CD4-positive, CD25-positive, alpha-beta regulatory T cell (primary cell): ENCODE data around the gene DOCK1. TPM values are rescaled to one million over a fixed set of nuclear protein-coding genes. Genes with fewer than 3 reads are reported as not detected.

Source experiments
- ATAC-seq, 2 donors: fragments of 150-1000 bp; cut with Tn5 transposase; one replicate each; pipeline ENCODE4 v1.10.0; 2021; ENCODE audit warnings: low read depth in 2 of 2, moderate number of reproducible peaks in 2 of 2, moderate library complexity in 1 of 2
- DNase-seq, 3 donors: peaks; one replicate each; pipeline versions ENCODE4 v3.0.0 to v3.0.0-alpha.2; 2012 to 2022; ENCODE audit warnings: mixed read lengths in 1 of 3
- H3K27ac ChIP-seq: one replicate; pipeline ENCODE4 v1.7.0; 2013; ENCODE audit warnings: mild to moderate bottlenecking, low read length; ENCODE audit not compliant: insufficient read depth, poor library complexity, severe bottlenecking
- H3K27me3 ChIP-seq: one replicate; pipeline ENCODE4 v1.7.0; 2013; ENCODE audit warnings: low read length; ENCODE audit not compliant: control insufficient read depth, insufficient read depth
- H3K36me3 ChIP-seq: one replicate; pipeline ENCODE4 v1.7.0; 2013; ENCODE audit warnings: mild to moderate bottlenecking, low read length, moderate library complexity; ENCODE audit not compliant: control insufficient read depth, insufficient read depth
- H3K4me1 ChIP-seq: 2 replicates; pipeline ENCODE4 v1.7.0; 2013; ENCODE audit warnings: mild to moderate bottlenecking, low read length; ENCODE audit not compliant: insufficient read depth, control insufficient read depth, poor library complexity, severe bottlenecking
- H3K4me3 ChIP-seq: one replicate; pipeline ENCODE4 v1.7.0; 2013; ENCODE audit warnings: low read depth, mild to moderate bottlenecking, low read length, moderate library complexity
- H3K9me3 ChIP-seq, 2 experiments: 1 replicate in 1 of 2; 2 replicates in 1 of 2; pipeline ENCODE4 v1.7.0; 2013; ENCODE audit warnings: low read length in 2 of 2, mild to moderate bottlenecking in 1 of 2, moderate library complexity in 1 of 2; ENCODE audit not compliant: control insufficient read depth in 2 of 2
- H3K27ac Mint-ChIP-seq, 3 donors: one replicate each; pipeline ENCODE4 v1.8.0; 2020 to 2022; ENCODE audit warnings: mild to moderate bottlenecking in 3 of 3, mixed read lengths in 3 of 3, moderate library complexity in 2 of 3
- H3K27me3 Mint-ChIP-seq: one replicate; pipeline ENCODE4 v1.8.0; 2022; ENCODE audit warnings: mild to moderate bottlenecking, mixed read lengths
- H3K36me3 Mint-ChIP-seq: one replicate; pipeline ENCODE4 v1.8.0; 2020; ENCODE audit warnings: mixed read lengths
- H3K4me1 Mint-ChIP-seq, 4 donors: one replicate each; pipeline ENCODE4 v1.8.0; 2020 to 2022; ENCODE audit warnings: mixed read lengths in 4 of 4, mild to moderate bottlenecking in 1 of 4
- H3K4me3 Mint-ChIP-seq, 4 donors: one replicate each; pipeline ENCODE4 v1.8.0; 2020 to 2022; ENCODE audit warnings: mild to moderate bottlenecking in 4 of 4, mixed read lengths in 4 of 4, moderate library complexity in 3 of 4
- H3K9me3 Mint-ChIP-seq, 7 donors: one replicate each; pipeline ENCODE4 v1.8.0; 2020 to 2022; ENCODE audit warnings: mixed read lengths in 7 of 7, mild to moderate bottlenecking in 3 of 7, moderate library complexity in 2 of 7
- polyA plus RNA-seq, 4 donors: library from polyadenylated mRNA; unstranded; fragments of 300-500 nt; fragmentation: Illumina TruSeq; gene quantifications; one replicate each; pipeline ENCODE4 v1.2.3, GENCODE V29; 2021
- total RNA-seq: library from RNA; stranded (reverse); gene quantifications from one replicate; pipeline ENCODE4 v1.2.3, GENCODE V29; 2022

DOCK1 gene
- total and polyA plus RNA-seq, 5 donors from 2014 or later: 0.20 TPM; not detected in 4

DNA sequence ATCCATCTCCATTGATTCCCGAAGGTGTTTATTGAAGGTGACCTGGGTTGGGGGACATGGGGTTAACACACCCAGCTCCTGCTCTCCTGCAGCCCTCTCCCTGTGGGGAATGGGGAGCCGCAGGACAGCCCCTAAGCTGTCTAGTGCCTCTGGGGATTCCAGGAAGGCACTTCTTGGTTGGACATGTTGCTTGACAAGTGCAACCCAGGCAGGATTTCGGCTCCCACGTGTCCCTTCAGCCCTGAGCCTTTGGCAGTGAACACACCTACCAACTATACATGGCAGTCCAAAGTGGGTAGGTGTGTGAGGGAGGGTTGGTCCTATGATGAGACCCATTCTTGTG, 43.9 kb downstream of the DOCK1 start:
- no peak overlapping the region for H3K4me3 Mint-ChIP-seq

DNA sequence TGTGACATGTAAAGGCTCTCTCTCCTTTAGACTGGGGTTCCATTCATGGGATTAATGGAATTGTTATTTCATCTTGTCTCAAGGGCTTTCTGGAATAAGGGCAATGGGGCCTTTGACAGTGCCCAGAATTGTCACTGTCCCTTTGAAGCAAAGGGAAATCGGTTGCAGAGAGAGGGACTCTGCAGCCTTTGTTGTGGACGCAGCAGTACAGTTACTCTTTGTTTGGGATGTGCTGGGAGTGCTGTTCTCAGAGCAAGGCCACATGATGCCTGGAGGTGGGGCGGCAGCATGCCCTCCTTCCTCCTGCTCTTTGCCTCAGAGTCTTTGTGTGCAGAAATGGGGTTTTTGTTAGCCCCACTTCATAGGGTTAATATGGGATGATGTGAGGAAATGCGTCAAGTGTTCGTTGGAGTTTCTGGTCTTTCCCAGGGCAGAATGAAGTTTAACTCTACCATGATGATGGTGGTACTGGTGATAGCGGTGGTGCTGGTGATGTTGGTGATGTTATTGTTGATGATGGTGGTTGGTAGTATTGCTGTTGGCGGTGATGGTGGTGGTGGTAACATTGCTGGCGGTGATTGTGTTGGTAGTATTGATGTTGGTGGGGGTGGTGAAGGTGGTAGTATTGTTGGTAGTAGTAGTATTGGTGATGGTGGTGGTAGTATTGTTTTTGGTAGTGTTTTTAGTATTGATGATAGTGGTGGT, 45.3 kb downstream of the DOCK1 start:
- Mint-ChIP-seq H3K4me3 (no peak overlapping the region), H3K4me1 (no peaks in the 10 kb centered on the region), H3K27ac (no peak overlapping the region), H3K36me3 (no peaks in the 10 kb centered on the region), H3K9me3 (peaks cover 0 to 3% (median 0%) of the 10 kb centered on the region in 7 donors), H3K27me3 (no peaks in the 10 kb centered on the region)
- H3K27ac ChIP-seq: no peak overlapping the region
- H3K27me3 ChIP-seq: no peaks in the 10 kb centered on the region
- no peaks in the 10 kb centered on the region for H3K9me3 ChIP-seq
- DNase-seq (no peak), ATAC-seq (no peak)
- no peaks in the 10 kb centered on the region for H3K4me1 ChIP-seq
- no peaks in the 10 kb centered on the region for H3K36me3 ChIP-seq
- no peak overlapping the region for H3K4me3 ChIP-seq

More for the DNA sequence above, 43.9 kb downstream of the DOCK1 start:
- H3K36me3 Mint-ChIP-seq: no peaks in the 10 kb centered on the region
- no peaks in the 10 kb centered on the region for H3K9me3 Mint-ChIP-seq
- Histone ChIP-seq H3K27ac (no peak overlapping the region), H3K4me3 (no peak overlapping the region), H3K9me3 (no peaks in the 10 kb centered on the region), H3K4me1 (no peaks in the 10 kb centered on the region), H3K36me3 (no peaks in the 10 kb centered on the region), H3K27me3 (no peaks in the 10 kb centered on the region)
- H3K27ac Mint-ChIP-seq: no peak overlapping the region
- ATAC-seq (no peak), DNase-seq (no peak)
- no peaks in the 10 kb centered on the region for H3K27me3 Mint-ChIP-seq
- no peaks in the 10 kb centered on the region for H3K4me1 Mint-ChIP-seq

DNA sequence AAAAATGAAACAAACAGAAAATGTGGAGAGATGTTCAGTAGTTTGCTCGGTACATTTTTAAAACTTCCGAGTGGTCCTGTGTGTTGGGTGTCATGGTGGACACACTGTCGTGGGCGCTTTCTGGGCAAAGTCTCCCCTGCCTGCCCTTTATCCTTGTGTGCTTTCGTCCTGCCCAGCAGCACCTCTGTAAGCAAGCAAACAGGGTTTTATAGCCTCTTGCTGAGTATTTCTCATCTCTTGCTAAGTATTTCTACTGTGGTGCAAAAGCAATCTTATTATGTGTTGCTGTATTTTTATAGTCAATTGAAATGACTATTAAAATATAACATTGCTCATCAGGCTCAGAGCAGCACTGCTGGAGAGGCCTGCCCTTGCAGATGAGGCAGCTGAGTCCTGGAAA, 48.7 kb downstream of the DOCK1 start:
- Histone ChIP-seq H3K4me1 (no peaks in the 10 kb centered on the region), H3K9me3 (no peaks in the 10 kb centered on the region), H3K27me3 (no peaks in the 10 kb centered on the region), H3K36me3 (no peaks in the 10 kb centered on the region), H3K4me3 (no peak overlapping the region), H3K27ac (no peak overlapping the region)
- Mint-ChIP-seq H3K27ac (no peak overlapping the region), H3K4me1 (no peaks in the 10 kb centered on the region), H3K9me3 (peaks cover 0 to 7% (median 0%) of the 10 kb centered on the region in 7 donors), H3K4me3 (no peak overlapping the region), H3K36me3 (no peaks in the 10 kb centered on the region), H3K27me3 (no peaks in the 10 kb centered on the region)
- DNase-seq (no peak), ATAC-seq (no peak)

DNA sequence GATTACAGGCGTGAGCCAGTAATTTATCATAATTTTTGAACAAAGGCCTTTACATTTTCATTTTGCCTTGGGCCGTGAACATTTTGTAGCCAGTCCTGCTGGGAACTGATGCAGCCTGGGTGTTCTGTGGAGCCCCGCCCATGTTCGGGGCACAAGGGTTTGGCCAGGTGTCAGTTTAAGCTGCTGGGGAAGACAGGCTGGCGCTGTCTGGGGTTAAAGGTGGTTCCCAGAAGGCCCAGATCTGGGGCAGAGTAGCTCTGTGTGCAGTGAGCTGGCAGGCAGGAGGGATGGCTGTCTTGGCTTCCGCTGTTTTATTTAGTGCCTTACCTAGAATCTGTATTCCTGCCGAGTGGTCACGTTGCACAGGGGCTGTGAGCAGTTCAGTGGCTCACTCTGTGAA, 50.2 kb downstream of the DOCK1 start:
- Mint-ChIP-seq H3K4me1 (no peaks in the 10 kb centered on the region), H3K27me3 (no peaks in the 10 kb centered on the region)
- no peak for DNase-seq

DNA sequence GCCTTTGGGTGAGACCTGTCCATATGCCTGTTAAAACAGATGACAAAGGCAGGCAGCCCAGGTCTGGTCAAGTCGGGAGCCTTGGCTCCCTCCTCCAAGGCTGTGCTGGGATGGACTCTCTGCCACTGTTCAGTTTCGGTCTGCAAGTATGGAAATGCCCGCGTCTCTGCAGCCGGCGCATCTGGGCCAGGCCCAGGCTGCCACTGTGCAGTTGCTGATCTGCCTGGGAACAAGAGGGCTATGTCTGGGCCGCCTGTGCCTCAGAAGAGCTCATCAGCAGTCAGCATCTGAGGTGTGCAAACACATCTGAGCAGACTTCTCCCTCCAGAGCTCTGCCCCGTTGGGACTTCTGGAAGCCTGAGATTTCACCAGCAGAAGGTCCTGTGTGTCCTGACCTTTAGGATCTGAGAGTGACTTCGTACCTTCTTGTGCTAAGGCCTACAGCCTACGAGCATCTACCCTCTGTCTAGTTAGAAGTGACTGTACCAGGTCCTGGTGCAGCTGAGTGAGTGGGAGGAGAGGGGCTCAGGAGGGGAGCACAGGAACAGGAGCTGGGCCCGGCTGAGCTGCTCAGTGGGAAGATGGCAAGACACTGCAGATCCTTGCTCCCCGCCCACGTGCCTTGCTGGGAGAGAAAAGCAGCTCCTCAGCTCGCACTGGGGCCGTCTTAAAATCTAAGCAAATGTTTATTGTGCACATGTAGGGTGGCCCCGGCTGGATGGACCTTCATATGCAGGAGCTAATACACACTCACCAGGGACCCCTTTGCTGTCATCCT, 50.9 kb downstream of the DOCK1 start:
- no peaks in the 10 kb centered on the region for H3K36me3 ChIP-seq
- no peaks in the 10 kb centered on the region for H3K4me1 Mint-ChIP-seq
- H3K27ac Mint-ChIP-seq: no peak overlapping the region
- no peaks in the 10 kb centered on the region for H3K36me3 Mint-ChIP-seq
- no peak overlapping the region for H3K4me3 ChIP-seq
- H3K27ac ChIP-seq: no peak overlapping the region
- no peaks in the 10 kb centered on the region for H3K27me3 Mint-ChIP-seq
- H3K4me1 ChIP-seq: no peaks in the 10 kb centered on the region
- no peak overlapping the region for H3K4me3 Mint-ChIP-seq
- no peaks in the 10 kb centered on the region for H3K27me3 ChIP-seq
- peaks cover 0 to 7% (median 0%) of the 10 kb centered on the region in 7 donors for H3K9me3 Mint-ChIP-seq
- DNase-seq (no peak), ATAC-seq (no peak)
- no peaks in the 10 kb centered on the region for H3K9me3 ChIP-seq

More for the DNA sequence above, 50.2 kb downstream of the DOCK1 start:
- H3K27ac Mint-ChIP-seq: no peak overlapping the region
- peaks cover 0 to 7% (median 0%) of the 10 kb centered on the region in 7 donors for H3K9me3 Mint-ChIP-seq
- H3K27me3 ChIP-seq: no peaks in the 10 kb centered on the region
- H3K4me3 ChIP-seq: no peak overlapping the region
- no peak overlapping the region for H3K27ac ChIP-seq
- H3K36me3 Mint-ChIP-seq: no peaks in the 10 kb centered on the region
- H3K4me1 ChIP-seq: no peaks in the 10 kb centered on the region
- no peak for ATAC-seq
- no peaks in the 10 kb centered on the region for H3K36me3 ChIP-seq
- no peak overlapping the region for H3K4me3 Mint-ChIP-seq
- no peaks in the 10 kb centered on the region for H3K9me3 ChIP-seq

DNA sequence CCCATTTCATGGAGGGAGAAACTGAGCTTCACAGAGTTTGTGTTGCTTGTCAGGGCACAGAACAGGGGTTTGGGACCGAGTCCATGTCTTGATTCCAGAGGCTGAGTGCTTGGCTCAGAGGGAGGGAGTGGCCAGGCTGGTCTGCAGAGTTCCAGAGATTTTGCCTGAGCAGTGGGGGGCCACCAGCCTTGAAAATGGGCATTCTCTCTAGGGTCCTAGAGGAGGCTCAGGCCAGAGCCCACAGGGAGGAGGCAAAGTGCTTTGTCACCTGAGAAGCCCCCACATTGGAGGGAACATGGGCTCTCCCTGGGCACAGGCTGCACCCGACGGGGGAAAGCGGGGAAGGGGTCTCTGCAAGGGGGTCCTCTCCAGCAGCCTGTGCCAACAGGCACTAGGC, 51.5 kb downstream of the DOCK1 start:
- Mint-ChIP-seq H3K9me3 (peaks cover 0 to 7% (median 0%) of the 10 kb centered on the region in 7 donors), H3K4me1 (peaks cover 0 to 4% (median 2%) of the 10 kb centered on the region in 4 donors), H3K4me3 (no peak overlapping the region), H3K27ac (no peak overlapping the region), H3K36me3 (no peaks in the 10 kb centered on the region), H3K27me3 (no peaks in the 10 kb centered on the region)
- Histone ChIP-seq H3K4me3 (no peak overlapping the region), H3K9me3 (no peaks in the 10 kb centered on the region), H3K27ac (no peak overlapping the region), H3K4me1 (no peaks in the 10 kb centered on the region), H3K36me3 (no peaks in the 10 kb centered on the region), H3K27me3 (no peaks in the 10 kb centered on the region)
- ATAC-seq: no peak
- no peak for DNase-seq

DNA sequence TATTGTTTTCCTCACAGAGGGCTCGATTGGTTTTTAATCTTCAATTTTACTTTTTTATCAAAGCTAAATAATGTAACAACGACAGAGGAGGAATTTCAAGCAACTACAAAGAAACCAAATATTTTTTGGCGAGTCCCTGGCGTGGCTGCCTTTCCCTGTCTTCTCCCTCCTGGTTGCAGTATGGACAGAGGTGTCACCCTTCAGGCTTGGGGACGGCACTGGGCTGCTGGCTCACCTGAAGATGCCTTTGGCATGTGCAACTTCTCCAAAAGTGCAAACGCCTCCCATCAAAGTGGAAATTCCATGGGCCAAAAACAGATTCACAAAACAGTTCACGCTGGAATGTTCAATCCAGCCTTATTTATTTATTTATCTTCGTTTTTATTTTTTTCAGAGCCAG, 51.9 kb downstream of the DOCK1 start:
- peaks cover 0 to 4% (median 2%) of the 10 kb centered on the region in 4 donors for H3K4me1 Mint-ChIP-seq
- H3K36me3 Mint-ChIP-seq: no peaks in the 10 kb centered on the region
- peaks cover 0 to 7% (median 0%) of the 10 kb centered on the region in 7 donors for H3K9me3 Mint-ChIP-seq
- no peak overlapping the region for H3K27ac Mint-ChIP-seq
- Histone ChIP-seq H3K4me3 (no peak overlapping the region), H3K36me3 (no peaks in the 10 kb centered on the region), H3K4me1 (no peaks in the 10 kb centered on the region), H3K27ac (no peak overlapping the region), H3K9me3 (no peaks in the 10 kb centered on the region), H3K27me3 (no peaks in the 10 kb centered on the region)
- no peaks in the 10 kb centered on the region for H3K27me3 Mint-ChIP-seq
- H3K4me3 Mint-ChIP-seq: no peak overlapping the region
- ATAC-seq: no peak
- DNase-seq: no peak

DNA sequence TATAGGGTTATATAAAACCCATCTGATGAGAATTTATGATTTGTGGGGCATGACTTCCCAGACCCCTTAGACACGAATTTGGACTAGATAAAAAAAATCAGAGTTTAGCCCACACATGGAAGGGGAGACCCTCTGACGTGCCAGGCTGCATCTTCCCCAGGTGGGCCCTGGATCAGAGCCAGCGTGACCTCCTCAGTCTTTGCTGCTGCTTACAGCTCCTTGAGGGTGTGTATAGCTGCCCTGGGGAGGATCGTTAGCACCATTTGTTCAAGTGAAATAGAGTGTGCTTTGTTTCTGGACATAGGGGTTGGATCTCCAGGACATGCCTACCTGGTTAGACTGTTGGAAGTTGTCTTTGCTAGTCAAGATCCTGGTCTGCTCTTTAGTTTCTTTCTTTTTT, 54.2 kb downstream of the DOCK1 start:
- Histone ChIP-seq H3K9me3 (no peaks in the 10 kb centered on the region), H3K27me3 (no peaks in the 10 kb centered on the region), H3K4me3 (no peak overlapping the region), H3K36me3 (no peaks in the 10 kb centered on the region), H3K4me1 (no peaks in the 10 kb centered on the region), H3K27ac (no peak overlapping the region)
- Mint-ChIP-seq H3K4me1 (peaks cover 0 to 4% (median 2%) of the 10 kb centered on the region in 4 donors), H3K9me3 (peaks cover 0 to 7% (median 0%) of the 10 kb centered on the region in 7 donors), H3K4me3 (no peak overlapping the region), H3K27ac (no peak overlapping the region), H3K36me3 (no peaks in the 10 kb centered on the region), H3K27me3 (no peaks in the 10 kb centered on the region)
- DNase-seq: no peak
- no peak for ATAC-seq
